ENCODE measurements around the gene KRTAP10-2.

Gene KRTAP10-2

GRCh38 chr21:44524414-44525371 lies 26.6 kb downstream of the KRTAP10-2 start:
- DNase-seq, result no peak

DNA sequence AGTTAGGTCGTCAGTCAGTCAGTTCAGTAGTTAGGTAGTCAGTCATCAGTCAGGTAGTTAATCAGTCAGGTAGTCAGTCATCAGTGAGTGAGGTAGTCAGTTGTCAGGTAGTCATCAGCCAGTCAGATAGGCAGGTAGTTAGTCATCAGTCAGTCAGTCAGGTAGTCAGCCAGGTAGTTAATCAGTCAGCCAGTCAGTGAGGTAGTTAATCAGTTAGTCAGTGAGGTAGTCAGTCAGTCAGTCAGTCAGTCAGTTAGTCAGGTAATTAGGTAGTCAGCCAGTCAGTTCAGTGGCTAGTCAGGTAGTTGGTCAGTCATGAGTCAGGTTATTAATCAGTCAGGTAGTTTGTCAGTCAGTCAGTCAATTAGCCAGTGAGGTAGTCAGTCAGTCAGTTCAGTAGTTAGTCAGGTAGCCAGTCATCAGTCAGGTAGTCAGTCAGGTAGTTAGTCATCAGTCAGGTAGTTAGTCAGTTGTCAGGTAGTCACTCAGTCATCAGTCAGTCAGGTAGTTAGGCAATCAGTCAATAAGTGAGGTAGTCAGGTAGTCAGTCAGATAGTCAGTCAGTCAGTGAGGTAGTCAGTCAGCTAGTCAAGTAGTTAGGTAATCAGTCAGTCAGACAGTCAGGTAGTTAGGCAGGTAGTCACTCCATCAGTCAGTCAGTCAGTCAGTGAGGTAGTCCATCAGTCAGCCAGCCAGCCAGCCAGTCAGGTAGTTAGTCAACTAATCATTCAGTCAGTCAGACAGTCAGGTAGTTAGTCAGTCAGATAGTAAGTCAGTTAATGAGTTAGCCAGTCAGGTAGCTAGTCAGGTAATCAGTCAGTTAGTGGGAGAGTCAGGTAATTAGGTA lies 27.5 kb downstream of the KRTAP10-2 start:
- DNase-seq, result no peak

DNA sequence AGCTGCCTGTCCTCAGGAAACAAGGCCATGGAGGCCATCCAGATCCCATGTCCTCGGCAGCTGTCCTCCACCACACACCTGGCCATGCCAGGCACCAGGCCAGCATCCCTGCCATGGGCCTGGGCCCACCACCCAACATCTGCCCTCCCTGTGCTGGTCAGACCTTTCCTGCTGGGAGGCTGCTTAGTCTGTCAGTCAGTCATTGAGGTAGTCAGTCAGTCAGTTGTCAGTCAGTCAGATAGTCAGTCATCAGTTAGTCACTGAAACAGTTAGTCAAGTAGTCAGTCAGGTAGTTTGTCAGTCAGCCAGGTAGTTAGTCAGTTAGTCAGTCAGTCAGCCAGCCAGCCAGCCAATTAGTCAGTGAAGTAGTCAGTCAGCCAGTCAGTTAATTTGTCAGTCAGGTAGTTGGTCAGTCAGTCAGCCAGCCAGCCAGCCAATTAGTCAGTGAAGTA lies 28.5 kb downstream of the KRTAP10-2 start:
- no peak for DNase-seq

DNA sequence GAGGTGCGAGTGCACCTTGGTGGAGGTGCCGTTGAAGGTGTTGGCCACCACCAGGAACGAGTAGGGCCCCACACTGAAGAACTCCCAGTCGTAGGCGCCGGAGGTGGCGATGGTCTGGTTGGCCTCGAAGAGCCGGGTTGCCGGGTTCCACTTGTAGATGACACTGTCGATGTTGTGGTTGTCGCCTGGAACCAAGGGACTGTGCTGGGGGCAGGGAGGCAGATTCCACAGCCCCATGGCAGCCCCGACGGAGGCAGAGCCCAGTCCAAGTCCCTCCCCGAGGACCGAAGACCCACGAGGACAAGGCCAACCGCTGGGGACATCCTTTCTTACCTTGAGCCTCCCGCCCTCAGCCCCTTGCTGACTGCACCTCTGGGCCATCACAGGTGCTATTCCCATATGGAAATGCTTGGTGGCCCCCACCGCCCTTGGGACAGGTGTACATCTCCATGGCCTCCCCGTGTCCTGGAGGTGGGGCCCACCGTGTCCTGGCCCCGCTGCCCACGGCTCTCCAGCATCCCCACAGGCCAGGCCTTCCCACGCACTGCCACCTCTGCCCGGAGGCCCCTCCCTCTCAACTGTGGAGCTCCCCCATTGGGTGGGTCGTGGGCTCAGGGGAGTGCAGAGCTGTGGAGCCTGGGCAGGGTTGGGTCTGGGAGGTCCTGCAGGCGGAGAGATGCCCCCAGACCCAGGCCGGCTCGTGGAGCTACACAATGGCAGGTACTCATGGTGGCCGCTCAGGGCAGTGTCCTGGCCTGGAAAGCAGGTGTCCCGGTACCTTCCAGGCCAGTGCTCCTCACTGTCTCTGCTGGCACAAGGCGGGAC lies 29.2 kb downstream of the KRTAP10-2 start:
- no peak for DNase-seq

DNA sequence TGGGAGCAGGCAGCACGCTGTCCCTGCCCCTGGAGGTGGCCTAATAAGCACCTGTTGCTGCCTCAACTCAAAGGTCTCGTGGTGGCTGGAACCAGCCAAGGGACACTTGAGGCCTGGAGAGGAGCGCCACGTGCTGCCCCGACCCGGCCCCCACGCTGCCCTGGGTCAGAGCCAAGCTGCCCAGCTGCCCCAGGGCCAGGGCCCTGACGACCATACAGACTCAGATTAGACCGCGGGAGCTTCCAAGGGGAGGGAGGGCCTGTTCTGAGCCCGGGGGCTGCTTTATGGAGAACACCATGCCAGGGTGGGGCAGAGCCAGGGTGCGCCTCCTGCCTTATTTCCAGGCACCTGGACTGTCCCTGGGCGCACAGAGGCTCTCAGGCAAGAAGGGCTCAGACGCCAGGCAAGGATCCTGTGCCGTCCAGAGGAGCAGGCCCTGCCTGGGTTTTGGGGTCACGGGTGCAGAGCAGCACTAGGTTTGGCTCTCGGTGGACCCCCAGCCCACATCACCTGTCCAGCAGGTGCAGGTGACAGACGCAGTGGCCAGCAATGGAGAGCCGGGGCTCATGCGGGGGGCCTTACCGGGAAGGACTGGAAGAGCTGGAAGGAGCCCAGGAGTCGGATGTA lies 29.9 kb downstream of the KRTAP10-2 start:
- DNase-seq, result no peak

- DNase-seq, result no peak
Observed at GRCh38 chr21:44520326-44521300, 30.7 kb downstream of the KRTAP10-2 start.

- no peak for DNase-seq
Observed at GRCh38 chr21:44519346-44520325, 31.7 kb downstream of the KRTAP10-2 start.

GRCh38 chr21:44518686-44519085 lies 32.6 kb downstream of the KRTAP10-2 start:
- no peak for DNase-seq

GRCh38 chr21:44517175-44517899 lies 34.0 kb downstream of the KRTAP10-2 start:
- peak in 1 of 2 donors; percentile 8 for DNase-seq

GRCh38 chr21:44516828-44517174 lies 34.5 kb downstream of the KRTAP10-2 start:
- DNase-seq, result no peak

DNA sequence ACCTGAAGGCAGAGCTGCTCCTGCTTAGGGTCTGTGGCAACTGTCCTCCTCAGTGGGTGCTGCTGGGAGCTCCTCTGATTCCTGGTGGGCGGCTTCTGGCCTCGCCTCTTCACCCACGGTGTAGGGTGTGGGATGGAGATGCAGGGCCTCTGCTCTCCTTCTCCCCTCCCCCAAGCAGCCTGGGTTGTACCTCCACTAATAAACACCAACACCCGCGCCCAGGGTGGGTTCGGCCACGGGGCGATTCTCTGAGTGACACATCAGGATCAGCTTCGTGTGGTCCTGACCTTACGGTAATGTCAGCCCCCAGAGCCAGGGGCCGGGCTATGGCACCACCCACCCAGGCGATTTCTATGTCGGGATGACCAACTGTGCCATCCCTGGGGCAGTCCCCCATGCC lies 35.0 kb downstream of the KRTAP10-2 start:
- no peak for DNase-seq

DNA sequence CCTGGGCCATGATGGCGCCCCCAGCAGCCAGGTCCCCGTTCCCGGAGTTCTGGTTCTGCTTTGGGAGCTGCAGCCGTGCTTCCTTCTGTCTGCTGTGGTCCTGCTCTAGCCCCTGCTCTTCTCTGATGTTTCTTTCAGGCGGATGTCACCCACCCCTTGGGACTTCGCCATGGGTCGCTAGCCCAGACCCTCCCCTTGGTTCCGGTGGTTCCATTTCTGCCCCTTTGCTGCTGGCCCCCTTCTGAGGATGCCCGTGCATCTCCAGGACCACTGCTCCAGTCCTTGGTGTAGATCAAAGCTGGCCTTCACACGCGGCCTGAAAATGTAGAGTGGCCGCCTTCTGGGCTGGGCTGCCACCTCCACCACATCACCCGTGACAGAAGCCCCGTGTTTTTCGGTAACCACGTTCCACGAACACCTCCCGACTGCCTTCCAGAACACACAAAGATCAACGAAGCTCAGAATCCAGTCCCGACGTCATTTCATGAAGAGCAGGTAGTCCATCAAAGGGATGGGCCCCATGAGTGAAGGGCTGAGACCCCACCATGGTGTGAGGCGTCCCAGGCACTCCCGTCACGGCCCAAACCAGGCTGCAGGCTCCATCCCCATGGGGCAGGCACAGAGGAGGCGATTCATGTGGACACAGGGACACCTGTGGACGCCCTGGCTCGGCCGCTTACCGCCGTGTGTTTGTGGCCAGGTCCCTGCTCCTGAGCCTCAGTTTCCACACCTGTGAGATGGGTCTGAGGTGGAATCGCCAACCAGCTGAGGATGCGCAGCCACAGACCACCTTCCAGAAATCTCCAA lies 35.7 kb downstream of the KRTAP10-2 start:
- DNase-seq, result no peak

GRCh38 chr21:44514746-44515358 lies 36.5 kb downstream of the KRTAP10-2 start:
- no peak for DNase-seq

- DNase-seq, result no peak
Observed at GRCh38 chr21:44514218-44514520, 37.1 kb downstream of the KRTAP10-2 start.

DNA sequence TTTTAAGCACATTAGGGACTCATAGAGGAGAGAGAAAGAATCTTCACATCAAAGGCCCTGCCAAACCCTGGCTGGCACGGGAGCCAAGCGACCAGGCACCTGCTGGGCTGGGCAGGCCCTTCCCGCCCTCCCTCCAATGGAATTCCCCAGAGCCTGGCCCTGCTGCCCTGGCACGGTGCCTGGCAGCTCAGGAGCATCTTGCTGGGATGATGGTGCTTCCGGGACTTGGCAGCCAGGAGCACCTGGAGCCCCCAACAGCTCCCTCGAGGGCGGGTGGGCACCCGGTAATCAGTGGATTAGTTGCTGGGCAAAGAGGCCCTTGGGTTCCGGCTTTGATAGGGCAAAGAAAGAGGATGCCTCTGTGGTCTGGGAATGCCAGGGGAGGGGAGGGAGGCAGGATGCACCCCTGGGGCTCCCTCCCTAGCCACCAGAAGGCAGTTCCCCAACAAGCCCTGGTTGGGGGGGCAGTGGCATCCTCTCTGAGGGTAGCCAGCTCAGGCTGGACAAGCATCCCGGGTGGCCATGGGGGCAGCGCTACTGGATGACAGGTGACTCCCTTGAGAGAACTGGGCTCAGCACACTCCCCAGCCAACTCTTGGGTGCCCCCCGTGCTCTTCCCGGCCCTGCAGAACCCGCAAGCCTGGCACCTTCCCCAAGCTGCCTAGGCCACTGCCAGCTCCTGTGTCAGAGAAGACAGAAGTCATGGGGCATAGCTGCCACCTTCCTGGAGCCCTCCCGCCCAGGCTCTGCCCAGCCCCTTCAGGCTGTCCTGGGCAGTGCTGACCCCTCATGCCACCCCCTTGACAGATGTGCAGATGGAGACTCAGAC lies 37.7 kb downstream of the KRTAP10-2 start:
- DNase-seq, result no peak

- DNase-seq, result no peak
Observed at GRCh38 chr21:44512496-44513388, 38.6 kb downstream of the KRTAP10-2 start.

Data from CD4-positive, alpha-beta T cell treated with Interleukin-1 beta for 1 hour (primary cell).